Measurements from ENCODE around the gene APBA1.

GRCh38 chr9:69388596-69388995 is 283.6 kb downstream of the APBA1 start:
- no peak for TF ChIP-seq CTCF (conservative IDR thresholded peaks at IDR 0.05; ENCODE audit: low read depth, low read length)
- no peak for TF ChIP-seq POLR2A (IDR thresholded peaks at IDR 0.05; ENCODE audit: low read depth, low read length)
- TF ChIP-seq BHLHE40 (IDR thresholded peaks at IDR 0.05; ENCODE audit: low read depth, low read length) = no peak
- no peak for TF ChIP-seq SMC3 (IDR thresholded peaks at IDR 0.05; ENCODE audit: low read depth, low read length)
- no peak for TF ChIP-seq USF2 (IDR thresholded peaks at IDR 0.05; ENCODE audit: low read depth, low read length)
- TF ChIP-seq RFX5 (IDR thresholded peaks at IDR 0.05; ENCODE audit: low read depth, low read length) = no peak
- no peak for TF ChIP-seq MAZ (IDR thresholded peaks at IDR 0.05; ENCODE audit: borderline replicate concordance, low read depth, low read length)
- TF ChIP-seq RAD21 (IDR thresholded peaks at IDR 0.05; ENCODE audit: low read length) = no peak

All from IMR-90 (cell line).